DOHH2 (cell line): ENCODE data around the gene TRIB2.

ENCODE experiments used
- CTCF ChIP-seq: fragments of 200-600 bp; sonication (generic); IDR thresholded peaks from one replicate; pipeline ENCODE4 v1.5.1; 2014; ENCODE audit warnings: antibody characterized with exemption, mild to moderate bottlenecking, low read depth, low read length; ENCODE audit not compliant: poor library complexity, severe bottlenecking
- EZH2phosphoT487 ChIP-seq: fragments of 200-600 bp; sonication (generic); IDR thresholded peaks from 2 replicates; pipeline ENCODE4 v1.6.1; 2017; ENCODE audit warnings: borderline replicate concordance, mild to moderate bottlenecking, antibody characterized with exemption, low read length, moderate library complexity, mixed read lengths

- TF ChIP-seq CTCF (no peak), EZH2phosphoT487 (no peak)
These were observed 15.9 kb downstream of the TRIB2 start for GRCh38 chr2:12732651-12733050.
